ENCODE data around the gene FTCD.
"Not testable (repeated sequence)": the region's sequence is repeated elsewhere in the genome, so short reads cannot be mapped to it uniquely, and the experiment has no call there.

The FTCD gene

GRCh38 chr21:46151261-46151988 is 4.0 kb downstream of the FTCD start:
- H3K4me3 ChIP-seq (ENCODE audit: control insufficient read depth, low read depth, low read length) = no peak overlapping the region
- no peak for DNase-seq (ENCODE audit: low read depth)
- no peak for TF ChIP-seq CTCF (IDR thresholded peaks at IDR 0.05; ENCODE audit: control insufficient read depth, insufficient read depth, low read depth, low read length, missing control alignments)

GRCh38 chr21:46150491-46151121 is 4.8 kb downstream of the FTCD start:
- H3K4me3 ChIP-seq (ENCODE audit: control insufficient read depth, low read depth, low read length) = no peak overlapping the region
- DNase-seq (ENCODE audit: low read depth) = no peak
- no peak for TF ChIP-seq CTCF (IDR thresholded peaks at IDR 0.05; ENCODE audit: control insufficient read depth, insufficient read depth, low read depth, low read length, missing control alignments)

- no peak for DNase-seq (ENCODE audit: low read depth)
- no peak for TF ChIP-seq CTCF (IDR thresholded peaks at IDR 0.05; ENCODE audit: control insufficient read depth, insufficient read depth, low read depth, low read length, missing control alignments)
- no peak overlapping the region for H3K4me3 ChIP-seq (ENCODE audit: control insufficient read depth, low read depth, low read length)
These were observed 5.3 kb downstream of the FTCD start for GRCh38 chr21:46150073-46150472.

GRCh38 chr21:46149205-46149901 is 6.0 kb downstream of the FTCD start:
- TF ChIP-seq CTCF (IDR thresholded peaks at IDR 0.05; ENCODE audit: control insufficient read depth, insufficient read depth, low read depth, low read length, missing control alignments) = no peak
- DNase-seq (ENCODE audit: low read depth) = no peak

GRCh38 chr21:46148106-46148505 is 7.3 kb downstream of the FTCD start:
- no peak for DNase-seq (ENCODE audit: low read depth)
- no peak overlapping the region for H3K4me3 ChIP-seq (ENCODE audit: control insufficient read depth, low read depth, low read length)
- TF ChIP-seq CTCF (IDR thresholded peaks at IDR 0.05; ENCODE audit: control insufficient read depth, insufficient read depth, low read depth, low read length, missing control alignments) = no peak

More at GRCh38 chr21:46149205-46149901, 6.0 kb downstream of the FTCD start:
- H3K4me3 ChIP-seq (ENCODE audit: control insufficient read depth, low read depth, low read length) = no peak overlapping the region

GRCh38 chr21:46147429-46147828 is 8.0 kb downstream of the FTCD start:
- not testable (repeated sequence) for DNase-seq (ENCODE audit: low read depth); H3K4me3 ChIP-seq (ENCODE audit: control insufficient read depth, low read depth, low read length)
- TF ChIP-seq CTCF (IDR thresholded peaks at IDR 0.05; ENCODE audit: control insufficient read depth, insufficient read depth, low read depth, low read length, missing control alignments) = peak; percentile 74
